A549 (cell line): ENCODE measurements around the gene NLRP1. TPM values are rescaled to one million over a fixed set of nuclear protein-coding genes. Genes with fewer than 3 reads are reported as not detected.

Experiments
- ATAC-seq, 2 experiments: fragments of 200-7000 bp in 1 of 2; fragments of >200 bp in 1 of 2; cut with Nextera tagmentation in 1 of 2; cut with Tn5 transposase in 1 of 2; 3 replicates each; pipeline versions ENCODE4 v1.8.0 to v1.9.1; 2018 to 2020; ENCODE audit warnings: mild to moderate bottlenecking in 1 of 2, moderate library complexity in 1 of 2
- CTCF ChIA-PET: fragments of 300-600 bp; sonication (Branson Sonifier 250); formaldehyde crosslinking; extraction: SDS; loops from one replicate; lab custom pipeline; 2021; ENCODE audit warnings: antibody characterized with exemption, inconsistent platforms; lab: Yijun Ruan, JAX
- POLR2A ChIA-PET: fragments of 350-600 bp; formaldehyde crosslinking; extraction: SDS; loops from one replicate; lab custom pipeline; 2021; ENCODE audit warnings: antibody characterized with exemption, inconsistent platforms; lab: Yijun Ruan, JAX
- DNase-seq, 2 experiments: peaks; one replicate each; pipeline versions ENCODE4 v3.0.0 to v3.0.0-alpha.2; 2011 to 2016; ENCODE audit warnings: low read depth in 1 of 2, low spot score in 1 of 2
- FAIRE-seq: peaks from 2 replicates; lab custom pipeline; 2011; peaks lifted over from hg19 to GRCh38; lab: Jason Lieb, UNC
- H3K27ac ChIP-seq, 2 experiments: fragments of >200 bp; sonication (Bioruptor Twin); formaldehyde crosslinking; 3 replicates each; pipeline ENCODE4 v1.5.1; 2016 to 2017
- H3K4me1 ChIP-seq: fragments of >200 bp; sonication (Bioruptor Twin); formaldehyde crosslinking; 3 replicates; pipeline ENCODE4 v1.6.1; 2016
- H3K4me2 ChIP-seq: fragments of >200 bp; sonication (Bioruptor Twin); formaldehyde crosslinking; 3 replicates; pipeline ENCODE4 v1.6.1; 2016
- H3K4me3 ChIP-seq: fragments of >200 bp; sonication (Bioruptor Twin); formaldehyde crosslinking; 3 replicates; pipeline ENCODE4 v1.5.1; 2016
- H3K9me3 ChIP-seq: fragments of >200 bp; sonication (Bioruptor Twin); formaldehyde crosslinking; 3 replicates; pipeline ENCODE4 v1.6.1; 2016
- BCL3 ChIP-seq: fragments of >200 bp; sonication (Bioruptor Twin); formaldehyde crosslinking; IDR thresholded peaks from 3 replicates; pipeline ENCODE4 v1.6.1; 2016
- CBX2 ChIP-seq: fragments of 200-600 bp; sonication (generic); IDR thresholded peaks from 2 replicates; pipeline ENCODE4 v1.6.1; 2016; ENCODE audit warnings: low read depth, mild to moderate bottlenecking, borderline replicate concordance
- CBX8 ChIP-seq: fragments of 200-600 bp; sonication (generic); IDR thresholded peaks from 2 replicates; pipeline ENCODE4 v1.6.1; 2016
- CEBPB ChIP-seq, 2 experiments: fragments of >200 bp in 1 of 2; sonication (Bioruptor Twin) in 1 of 2; formaldehyde crosslinking in 1 of 2; IDR thresholded peaks; 2 replicates each; pipeline ENCODE4 v1.6.1; 2012 to 2016
- CHD2 ChIP-seq: fragments of 150-350 bp; IDR thresholded peaks from 2 replicates; pipeline ENCODE4 v1.6.1; 2014; ENCODE audit warnings: low read length; ENCODE audit not compliant: partially characterized antibody
- E2F6 ChIP-seq: IDR thresholded peaks from 2 replicates; pipeline ENCODE4 v1.6.1; 2012; ENCODE audit warnings: low read depth, borderline replicate concordance
- EHMT2 ChIP-seq: fragments of 200-600 bp; sonication (generic); IDR thresholded peaks from 2 replicates; pipeline ENCODE4 v1.6.1; 2016; ENCODE audit warnings: antibody characterized with exemption, low read depth, mild to moderate bottlenecking, moderate library complexity
- ELK1 ChIP-seq: fragments of 150-350 bp; IDR thresholded peaks from 2 replicates; pipeline ENCODE4 v1.6.1; 2014; ENCODE audit warnings: low read depth, mild to moderate bottlenecking, low read length
- FOSL2 ChIP-seq, 2 experiments: fragments of 450-650 bp in 1 of 2; fragments of >200 bp in 1 of 2; sonication (Bioruptor Twin) in 1 of 2; formaldehyde crosslinking; IDR thresholded peaks; 2 replicates each; pipeline versions ENCODE4 v1.5.0 to v1.6.1; 2016 to 2020; ENCODE audit warnings: mild to moderate bottlenecking in 1 of 2, moderate library complexity in 1 of 2
- GATA3 ChIP-seq: IDR thresholded peaks from 2 replicates; pipeline ENCODE4 v1.6.1; 2012; ENCODE audit warnings: borderline replicate concordance
- JUN ChIP-seq, 2 experiments: fragments of >200 bp; sonication (Bioruptor Twin); formaldehyde crosslinking; IDR thresholded peaks; 2 replicates in 1 of 2; 3 replicates in 1 of 2; pipeline ENCODE4 v1.6.1; 2016 to 2017
- JUNB ChIP-seq: fragments of >200 bp; sonication (Bioruptor Twin); formaldehyde crosslinking; IDR thresholded peaks from 2 replicates; pipeline ENCODE4 v1.6.1; 2016
- KDM5A ChIP-seq: fragments of 200-600 bp; sonication (generic); IDR thresholded peaks from 2 replicates; pipeline ENCODE4 v1.6.1; 2016; ENCODE audit warnings: antibody characterized with exemption, mild to moderate bottlenecking
- MAFK ChIP-seq: fragments of 450-650 bp; IDR thresholded peaks from 2 replicates; pipeline ENCODE4 v1.6.1; 2014; ENCODE audit not compliant: partially characterized antibody
- MAX ChIP-seq: IDR thresholded peaks from 2 replicates; pipeline ENCODE4 v1.6.1; 2012
- MAZ ChIP-seq: fragments of 150-350 bp; IDR thresholded peaks from 2 replicates; pipeline ENCODE4 v1.6.1; 2014; ENCODE audit warnings: antibody characterized with exemption, low read depth, low read length, borderline replicate concordance
- MYC ChIP-seq: IDR thresholded peaks from 2 replicates; pipeline ENCODE4 v1.6.1; 2012; ENCODE audit warnings: mild to moderate bottlenecking, inconsistent platforms, low read length, improper control_type of control experiment, borderline replicate concordance
- NPAS2 ChIP-seq: fragments of 250-450 bp; sonication (Bioruptor Pico); IDR thresholded peaks from 2 replicates; pipeline ENCODE4 v1.8.0; 2022; ENCODE audit warnings: mild to moderate bottlenecking, moderate library complexity, borderline replicate concordance
- PBX3 ChIP-seq: IDR thresholded peaks from 2 replicates; pipeline ENCODE4 v1.6.1; 2012
- POLR2A ChIP-seq: IDR thresholded peaks from 2 replicates; pipeline ENCODE4 v1.6.1; 2012; ENCODE audit warnings: mild to moderate bottlenecking, low read length
- POLR2AphosphoS2 ChIP-seq: conservative IDR thresholded peaks from 2 replicates; pipeline ENCODE4 v1.6.1; 2012; ENCODE audit warnings: low read length, improper control_type of control experiment, inconsistent platforms
- RAD21 ChIP-seq, 2 experiments: fragments of >200 bp in 1 of 2; sonication (Bioruptor Twin) in 1 of 2; formaldehyde crosslinking in 1 of 2; IDR thresholded peaks in 1 of 2; conservative IDR thresholded peaks in 1 of 2; 2 replicates in 1 of 2; 3 replicates in 1 of 2; pipeline ENCODE4 v1.6.1; 2012 to 2018; ENCODE audit warnings: inconsistent platforms in 1 of 2
- RFX5 ChIP-seq: fragments of 450-650 bp; IDR thresholded peaks from 2 replicates; pipeline ENCODE4 v1.7.1; 2014; ENCODE audit warnings: antibody characterized with exemption, mild to moderate bottlenecking, moderate library complexity
- RNF2 ChIP-seq: fragments of 200-600 bp; sonication (generic); IDR thresholded peaks from 2 replicates; pipeline ENCODE4 v1.6.1; 2016; ENCODE audit warnings: low read depth, mild to moderate bottlenecking, antibody characterized with exemption, moderate library complexity, borderline replicate concordance
- SREBF2 ChIP-seq: fragments of 450-650 bp; IDR thresholded peaks from 2 replicates; pipeline ENCODE4 v1.6.1; 2014; ENCODE audit warnings: mild to moderate bottlenecking, moderate library complexity
- USF2 ChIP-seq: fragments of 450-650 bp; IDR thresholded peaks from 2 replicates; pipeline ENCODE4 v1.6.1; 2014; ENCODE audit warnings: antibody characterized with exemption
- ZNF302 ChIP-seq: fragments of 250-450 bp; sonication (Bioruptor Pico); IDR thresholded peaks from 2 replicates; pipeline ENCODE4 v1.9.0; 2021; ENCODE audit warnings: inconsistent platforms, mild to moderate bottlenecking, moderate library complexity
- WGBS: methylation state at CpG from one replicate; pipeline ENCODE4 v1.1.6; 2017; ENCODE audit errors: missing lambda C conversion rate; 5-methylcytosine and 5-hydroxymethylcytosine counted together
- polyA plus RNA-seq, 4 experiments: library from polyadenylated mRNA; depleted of rRNA in 3 of 4; stranded (reverse); fragments of >200 nt; fragmentation: RNase III in 1 of 4; extraction: RNeasy Plus Mini Kit Qiagen cat#74134 plus additional on column Dnase treatment in 1 of 4; gene quantifications; 2 replicates in 3 of 4; 3 replicates in 1 of 4; pipeline ENCODE4 v1.2.3, GENCODE V29; 2011 to 2017

Gene NLRP1
- polyA plus RNA-seq, 2 of the 4 experiments (the other 2 are of a cell fraction) = 1.1 to 4.4 TPM

GRCh38 chr17:5523249-5523648 lies 61.1 kb downstream of the NLRP1 start:
- WGBS = 66% methylated on average over 5 of the region's 5 CpGs
- POLR2A ChIA-PET = no interaction called here
- no peak for FAIRE-seq
- CTCF ChIA-PET = interaction anchor here (0.9 to 1.4 kb wide), 2 partner anchors 12 to 22 kb away, joined by 3 read pairs; no protein-coding TSS in a partner anchor
- no peak overlapping the region for H3K4me3 ChIP-seq
- H3K27ac ChIP-seq = no peak overlapping the region
- H3K9me3 ChIP-seq = no peaks in the 10 kb centered on the region
- no peak for DNase-seq
- no peak for TF ChIP-seq POLR2A
- no peak for TF ChIP-seq RNF2
- TF ChIP-seq, all 56 proteins: peak for 0
- no peak for ATAC-seq
- H3K4me2 ChIP-seq = no peak overlapping the region
- peaks cover 17% of the 10 kb centered on the region for H3K4me1 ChIP-seq

- 92% methylated on average over 1 of the region's 1 CpG for WGBS
- POLR2A ChIA-PET = no interaction called here
Observed at GRCh38 chr17:5522476-5522875, 61.8 kb downstream of the NLRP1 start.

GRCh38 chr17:5516060-5516792 lies 68.1 kb downstream of the NLRP1 start:
- H3K4me3 ChIP-seq = no peak overlapping the region
- TF ChIP-seq MAFK = peak; percentile 90
- no peak for TF ChIP-seq BCL3
- no peak for TF ChIP-seq CBX2
- TF ChIP-seq ZNF302 (CRISPR knock-in tag) = no peak
- no peak for TF ChIP-seq MYC
- TF ChIP-seq USF2 = no peak
- TF ChIP-seq MAZ = no peak
- no peak for TF ChIP-seq CBX8
- TF ChIP-seq CEBPB (IDR thresholded peaks at IDR 0.05) = peak in 1 of 2 experiments; percentile 77; a peak in 2 of 4 replicates
- TF ChIP-seq FOSL2 (IDR thresholded peaks at IDR 0.05) = peak; percentile 90
- TF ChIP-seq FOSL2 (CRISPR knock-in tag; IDR thresholded peaks at IDR 0.05) = peak; percentile 96
- no peak for TF ChIP-seq E2F6
- peak; percentile 80; the same call in 1 of the 2 replicates for TF ChIP-seq GATA3
- no peak for TF ChIP-seq SREBF2
- TF ChIP-seq ELK1 = no peak
- TF ChIP-seq EHMT2 = no peak
- TF ChIP-seq NPAS2 (CRISPR knock-in tag) = no peak
- peak; percentile 28; the same call in 1 of the 2 replicates for TF ChIP-seq RFX5
- TF ChIP-seq POLR2AphosphoS2 = no peak
- peak; percentile 60 for TF ChIP-seq MAX
- TF ChIP-seq KDM5A = no peak
- TF ChIP-seq PBX3 = 0 out of 2 replicates have a peak, but pooled peaks have one; percentile 18
- peak in 1 of 2 experiments; percentile 42; a peak in 2 of 5 replicates for TF ChIP-seq JUN (IDR thresholded peaks at IDR 0.05)
- no peak for TF ChIP-seq CHD2
- TF ChIP-seq JUNB = peak; percentile 95
- TF ChIP-seq, all 56 proteins: peak for 9
- peak; percentile 97 to 98 for ATAC-seq
- WGBS = 2% methylated on average over 5 of the region's 5 CpGs
- ChIA-PET POLR2A (interaction anchor here (1.0 to 1.9 kb wide), 4 partner anchors 10 to 97 kb away, joined by 3 to 11 read pairs (median 6); partner anchors contain the start of genes DERL2, MIS12, NUP88 and RPAIN), CTCF (interaction anchor here (0.6 to 1.9 kb wide), 6 partner anchors 9 to 1237 kb away, joined by 3 to 7 read pairs (median 4); no protein-coding TSS in a partner anchor)
- peak; percentile 84 to 88 for DNase-seq
- Histone ChIP-seq H3K9me3 (no peaks in the 10 kb centered on the region), H3K27ac (peak overlapping the region; percentile 48 to 76; a peak in 5 of 6 replicates), H3K4me2 (peak overlapping the region; percentile 63), H3K4me1 (peaks cover 19% of the 10 kb centered on the region)
- FAIRE-seq = peak; percentile 99

More at GRCh38 chr17:5522476-5522875, 61.8 kb downstream of the NLRP1 start:
- Histone ChIP-seq H3K27ac (no peak overlapping the region), H3K4me2 (no peak overlapping the region), H3K4me1 (peaks cover 15% of the 10 kb centered on the region), H3K4me3 (no peak overlapping the region), H3K9me3 (no peaks in the 10 kb centered on the region)
- FAIRE-seq (no peak), DNase-seq (no peak), ATAC-seq (0 out of 6 replicates have a peak, but pooled peaks of 1 of the 2 experiments have one; percentile 12)
- no peak for TF ChIP-seq RFX5
- no peak for TF ChIP-seq POLR2A
- 0 out of 5 replicates have a peak, but pooled peaks of 1 of the 2 experiments have one; percentile 6 for TF ChIP-seq RAD21 (conservative IDR thresholded peaks at IDR 0.05 in 1 of 2, IDR thresholded peaks at IDR 0.05 in 1 of 2)
- TF ChIP-seq RNF2 = no peak
- CTCF ChIA-PET = interaction anchor here (0.8 to 1.4 kb wide), 2 partner anchors 13 to 63 kb away, joined by 3 read pairs; no protein-coding TSS in a partner anchor
